HL-60/S4 (cell line): ENCODE measurements around the gene CPM.
"Not testable (repeated sequence)": the region's sequence is repeated elsewhere in the genome, so short reads cannot be mapped to it uniquely, and the experiment has no call there.

Source experiments
- in situ Hi-C: fragments of 300-500 bp; cut with MboI; formaldehyde crosslinking; loops from 2 replicates; pipeline ENCODE4 v1.14.3; 2022; ENCODE audit warnings: low sequenced_read_pairs

Gene CPM

GRCh38 chr12:68856510-68856909 is 76.5 kb downstream of the CPM start:
- in situ Hi-C loops: loop anchor here (25.0 kb wide), 1 partner anchor 406 kb away; no protein-coding TSS in a partner anchor

GRCh38 chr12:68855771-68856170 is 77.2 kb downstream of the CPM start:
- in situ Hi-C loops: loop anchor here (25.0 kb wide), 1 partner anchor 407 kb away; no protein-coding TSS in a partner anchor

GRCh38 chr12:68855111-68855510 is 77.9 kb downstream of the CPM start:
- in situ Hi-C loops: loop anchor here (25.0 kb wide), 1 partner anchor 407 kb away; no protein-coding TSS in a partner anchor

GRCh38 chr12:68854554-68854953 is 78.4 kb downstream of the CPM start:
- in situ Hi-C loops: loop anchor here (25.0 kb wide), 1 partner anchor 408 kb away; no protein-coding TSS in a partner anchor

GRCh38 chr12:68854078-68854468 is 78.9 kb downstream of the CPM start:
- in situ Hi-C loops: loop anchor here (25.0 kb wide), 1 partner anchor 408 kb away; no protein-coding TSS in a partner anchor

DNA sequence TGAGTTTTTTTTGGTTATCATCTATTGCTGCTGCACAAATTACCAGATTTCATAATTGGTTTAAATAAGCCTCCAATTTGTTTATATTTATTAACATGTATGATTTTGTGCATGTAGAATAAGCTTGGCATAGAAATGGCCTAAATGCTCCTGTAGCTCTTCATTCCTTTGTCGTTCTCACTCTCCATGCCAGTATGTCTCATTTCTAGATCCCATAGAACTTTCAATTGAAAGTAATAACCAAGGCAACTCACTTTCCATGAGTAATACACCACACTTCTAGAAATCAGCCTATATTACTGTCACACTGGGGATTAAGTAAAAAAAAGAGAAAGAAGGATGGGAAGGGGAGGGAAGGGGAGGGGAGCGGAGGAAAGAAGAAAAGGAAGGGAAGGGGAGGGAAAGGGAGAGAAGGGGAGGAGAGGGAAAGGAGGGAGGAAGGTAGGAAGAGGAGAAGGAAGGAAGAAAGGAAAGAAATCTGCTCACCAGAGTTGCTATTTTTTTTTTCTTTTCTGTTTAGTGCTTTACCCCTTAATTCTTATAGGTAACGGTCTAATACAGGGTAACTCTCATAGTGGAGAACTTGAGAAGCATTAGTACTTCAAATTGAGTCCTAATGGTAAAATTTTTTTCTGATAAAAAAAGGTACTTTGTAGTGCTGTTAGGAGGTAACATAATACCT is 79.4 kb downstream of the CPM start:
- in situ Hi-C loops: loop anchor here (25.0 kb wide), 1 partner anchor 409 kb away; no protein-coding TSS in a partner anchor

DNA sequence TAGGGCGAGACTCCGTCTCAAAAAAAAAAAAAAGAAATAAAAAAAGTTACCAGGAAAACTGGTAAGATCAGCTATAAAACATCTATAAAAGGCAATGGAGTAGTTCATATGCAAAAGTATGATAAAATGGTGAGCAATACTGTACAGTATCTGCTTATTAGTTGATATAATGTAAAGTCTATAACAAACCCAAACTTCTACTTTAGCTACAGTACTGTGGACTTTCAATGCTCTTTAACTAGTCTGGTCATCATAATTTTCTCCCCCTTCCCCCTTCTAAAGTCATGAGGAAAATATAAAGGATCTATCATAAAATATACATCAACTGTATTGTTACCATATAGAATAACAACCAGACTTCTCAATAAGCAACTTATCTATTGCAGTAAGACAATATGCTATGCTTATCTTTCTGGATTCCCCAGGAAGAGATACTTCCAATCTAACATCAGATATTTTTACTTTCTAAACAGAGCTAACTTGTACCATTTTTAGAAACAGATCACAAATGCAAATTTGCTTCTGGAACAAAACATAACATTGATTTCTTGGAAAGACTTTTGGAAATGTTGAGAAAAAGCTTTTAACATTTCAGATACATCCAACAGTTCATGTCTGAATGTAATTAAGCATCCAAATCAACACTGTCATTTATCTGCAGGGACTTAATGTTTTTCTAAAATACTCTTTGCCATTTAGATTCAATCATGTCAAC is 81.2 kb downstream of the CPM start:
- in situ Hi-C loops: loop anchor here (25.0 kb wide), 1 partner anchor 411 kb away; no protein-coding TSS in a partner anchor

DNA sequence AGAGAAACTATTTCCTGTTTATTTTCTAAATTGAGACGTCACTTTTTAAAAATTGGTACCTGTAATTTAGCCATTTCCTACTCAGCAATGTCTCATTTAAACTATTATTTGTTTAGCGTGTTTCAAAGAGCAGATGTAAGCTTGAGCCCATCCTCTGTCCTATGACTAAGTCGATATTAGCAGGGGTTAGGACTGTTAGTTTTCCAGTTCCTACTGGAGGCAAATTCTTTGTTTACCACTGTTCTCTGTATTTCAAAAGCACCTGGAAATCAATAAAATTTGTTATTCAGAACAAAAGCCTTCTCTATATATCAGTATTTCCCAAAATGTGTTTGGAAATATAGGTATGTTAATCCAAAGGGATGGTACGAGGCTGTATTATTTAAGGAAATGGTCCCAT is 82.6 kb downstream of the CPM start:
- in situ Hi-C loops: loop anchor here (25.0 kb wide), 1 partner anchor 412 kb away; no protein-coding TSS in a partner anchor

GRCh38 chr12:68846811-68847210 is 86.2 kb downstream of the CPM start:
- in situ Hi-C loops: no loop called here

DNA sequence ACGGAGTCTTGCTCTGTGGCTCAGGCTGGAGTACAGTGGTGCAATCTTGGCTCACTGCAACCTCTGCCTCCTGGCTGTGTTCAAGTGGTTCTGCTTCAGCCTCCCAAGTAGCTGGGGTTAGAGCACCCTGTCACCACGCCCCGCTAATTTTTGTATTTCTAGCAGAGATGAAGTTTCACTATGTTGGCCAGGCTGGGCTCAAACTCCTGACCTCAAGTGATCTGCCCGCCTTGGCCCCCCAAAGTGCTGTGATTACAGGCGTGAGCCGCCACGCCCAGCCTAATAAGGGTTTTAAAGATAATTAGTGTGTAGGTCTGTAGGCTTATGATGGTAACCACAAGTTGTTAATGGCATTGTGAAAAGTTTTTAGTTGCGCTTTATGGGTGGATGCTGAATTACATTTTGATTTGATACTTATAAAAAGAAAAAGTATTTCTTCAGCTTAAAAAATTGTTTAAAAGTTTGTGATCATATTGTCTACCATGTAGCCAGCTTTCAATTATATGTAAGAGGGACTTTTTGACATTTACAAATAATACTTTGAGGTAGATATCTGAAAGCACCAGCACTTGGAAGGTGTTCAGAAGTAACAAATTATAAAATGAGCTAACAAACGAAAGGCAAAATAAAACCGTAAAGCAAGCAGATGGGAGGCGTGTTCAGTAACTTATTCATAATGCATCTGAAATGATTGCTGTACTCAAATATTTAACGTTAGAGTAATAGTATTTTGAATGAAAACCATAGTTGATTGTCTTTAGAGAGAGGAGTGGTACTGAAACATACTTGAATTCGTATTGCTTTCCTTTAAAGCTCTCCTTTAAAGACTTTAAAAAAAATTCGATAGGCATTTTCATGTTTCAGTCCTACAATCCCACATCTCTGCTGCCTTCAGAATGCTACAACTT is 87.9 kb downstream of the CPM start:
- in situ Hi-C loops: no loop called here

- in situ Hi-C loops: no loop called here
Measured at GRCh38 chr12:68844318-68844745, 88.6 kb downstream of the CPM start.

DNA sequence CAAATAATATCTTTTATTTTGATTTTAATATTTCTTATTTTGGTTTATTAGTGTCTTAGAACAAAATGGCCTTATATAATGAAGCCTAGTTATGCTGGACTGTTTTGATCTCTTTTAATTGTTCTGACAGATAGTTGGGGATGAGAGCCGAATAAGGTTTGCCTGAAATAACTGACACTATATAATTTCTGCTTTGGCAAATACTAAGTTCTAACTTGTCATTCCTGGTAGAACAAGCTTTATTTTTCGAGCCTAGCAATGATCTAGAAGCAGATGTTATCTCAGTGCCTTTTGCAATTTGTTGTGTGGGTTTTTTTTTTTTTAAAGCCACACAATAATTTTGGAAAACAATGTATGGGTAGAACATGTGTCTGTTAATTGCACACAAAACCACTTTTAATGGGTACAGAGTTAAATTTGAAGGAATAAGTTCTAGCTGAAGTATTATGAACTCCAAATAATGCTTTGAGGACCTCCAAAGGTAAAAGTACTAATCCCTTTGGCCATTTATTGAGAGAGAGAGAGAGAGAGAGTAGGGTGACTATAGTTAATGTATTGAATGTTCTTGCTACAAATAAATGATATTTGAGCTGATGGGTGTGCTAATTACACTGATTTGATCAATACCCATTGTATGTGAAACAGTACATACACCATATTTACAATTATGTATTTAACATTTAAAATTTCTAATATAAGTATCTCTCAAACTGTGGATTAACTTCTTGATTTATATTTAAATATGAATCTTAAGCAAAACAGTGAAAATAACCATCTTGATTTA is 90.0 kb downstream of the CPM start:
- in situ Hi-C loops: no loop called here

- in situ Hi-C loops: no loop called here
Measured at GRCh38 chr12:68842123-68842522, 90.8 kb downstream of the CPM start.

GRCh38 chr12:68841717-68842116 is 91.3 kb downstream of the CPM start:
- in situ Hi-C loops: no loop called here

GRCh38 chr12:68841175-68841574 is 91.8 kb downstream of the CPM start:
- in situ Hi-C loops: not testable (repeated sequence)

- in situ Hi-C loops: no loop called here
Measured at GRCh38 chr12:68839183-68840147, 93.5 kb downstream of the CPM start.

DNA sequence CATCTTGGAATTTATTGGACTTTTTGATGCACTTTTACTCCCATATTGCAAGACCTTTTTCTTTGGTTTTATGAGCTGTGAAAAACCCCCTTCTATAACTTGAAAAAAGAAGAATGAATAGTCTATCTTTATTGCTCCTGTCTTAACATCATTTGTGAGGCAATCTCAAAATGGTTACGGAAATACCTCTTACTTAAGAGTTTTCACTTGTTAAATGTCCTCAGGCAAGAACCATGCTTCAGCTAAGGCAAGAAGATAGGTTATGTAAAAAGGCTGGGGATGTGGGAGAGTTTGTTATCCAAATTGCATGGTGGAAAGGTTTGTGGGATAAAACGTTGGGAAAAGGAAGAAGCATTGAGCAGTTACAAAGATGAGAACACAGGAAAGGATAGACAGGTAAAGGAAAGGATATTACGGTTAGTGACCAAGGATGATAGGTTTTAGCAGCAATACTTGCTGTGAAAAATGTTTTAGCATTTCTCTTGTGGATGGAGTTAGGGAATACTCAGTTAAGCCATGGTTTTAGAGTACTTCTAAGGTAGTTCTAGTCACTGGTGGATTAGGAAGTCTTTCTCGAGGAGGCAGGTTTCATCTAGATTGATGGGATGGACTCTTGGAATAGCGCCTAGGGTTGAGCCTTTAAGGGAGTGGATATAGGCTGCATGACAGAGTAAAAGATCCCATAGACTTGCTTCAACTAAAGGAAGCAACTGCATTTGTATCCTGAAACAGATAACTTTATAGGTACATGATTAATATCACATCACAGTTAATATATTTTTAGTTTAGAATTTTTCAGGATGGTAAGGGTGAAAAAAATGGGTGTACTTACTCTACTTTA is 94.7 kb downstream of the CPM start:
- in situ Hi-C loops: no loop called here

DNA sequence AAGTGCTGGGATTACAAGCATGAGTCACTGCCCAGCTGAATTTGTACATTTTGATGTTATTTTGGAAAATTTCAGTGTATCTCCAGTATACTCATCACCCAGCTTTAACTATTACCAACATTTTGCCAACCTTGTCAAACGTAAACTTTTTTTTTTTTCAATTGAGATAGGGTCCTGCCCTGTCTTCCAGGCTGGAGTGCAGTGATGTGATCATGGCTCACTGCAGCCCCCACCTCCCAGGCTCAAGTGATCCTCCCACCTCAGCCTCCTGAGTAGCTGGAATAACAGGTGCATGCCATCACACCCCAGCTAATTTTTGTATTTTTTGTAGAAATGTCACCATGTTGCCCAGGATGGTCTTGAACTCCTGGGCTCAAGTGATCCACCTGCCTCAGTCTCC is 95.8 kb downstream of the CPM start:
- in situ Hi-C loops: no loop called here
